Thyroid gland (tissue), 4 donors: ENCODE measurements around the gene ANKRD28. TPM values are rescaled to one million over a fixed set of nuclear protein-coding genes. Genes with fewer than 3 reads are reported as not detected.
"Not testable (repeated sequence)": the region's sequence is repeated elsewhere in the genome, so short reads cannot be mapped to it uniquely, and the experiment has no call there.

Experiments used
- DNase-seq, 2 donors: peaks; one replicate each; pipeline ENCODE4 v3.0.0-alpha.2; 2019
- H3K27ac ChIP-seq, 3 donors: fragments of 200-600 bp; sonication (generic); 1 replicate in 2 of 3; 2 replicates in 1 of 3; pipeline ENCODE4 v1.5.1; 2016 to 2019; ENCODE audit warnings: mild to moderate bottlenecking in 1 of 3, moderate library complexity in 1 of 3
- H3K27me3 ChIP-seq: fragments of 200-600 bp; sonication (generic); one replicate; pipeline ENCODE4 v1.5.1; 2019
- H3K36me3 ChIP-seq, 2 donors: fragments of 200-600 bp; sonication (generic); one replicate each; pipeline ENCODE4 v1.5.1; 2016 to 2019
- H3K4me1 ChIP-seq, 2 donors: fragments of 200-600 bp; sonication (generic); one replicate each; pipeline ENCODE4 v1.5.1; 2017 to 2019
- H3K4me3 ChIP-seq, 3 donors: fragments of 200-600 bp; sonication (generic); replicated peaks in 1 of 3; 1 replicate in 2 of 3; 2 replicates in 1 of 3; pipeline ENCODE4 v1.5.1; 2016; ENCODE audit warnings: mild to moderate bottlenecking in 1 of 3
- H3K9me3 ChIP-seq: fragments of 200-600 bp; sonication (generic); one replicate; pipeline ENCODE4 v1.5.1; 2017
- CTCF ChIP-seq, 6 experiments: fragments of 200-600 bp in 3 of 6; fragments of 450-650 bp in 3 of 6; sonication (generic) in 3 of 6; IDR thresholded peaks; one replicate each; pipeline ENCODE4 v1.5.1; 2016 to 2019; ENCODE audit warnings: antibody characterized with exemption in 6 of 6, mild to moderate bottlenecking in 2 of 6, inconsistent platforms in 1 of 6, moderate library complexity in 1 of 6
- POLR2A ChIP-seq, 2 donors: fragments of 450-650 bp; IDR thresholded peaks; one replicate each; pipeline ENCODE4 v1.6.1; 2017; ENCODE audit warnings: antibody characterized with exemption in 2 of 2, mild to moderate bottlenecking in 2 of 2, moderate library complexity in 1 of 2
- WGBS, 2 donors: methylation state at CpG; one replicate each; pipeline ENCODE4 v1.1.5; 2017; 5-methylcytosine and 5-hydroxymethylcytosine counted together
- intact Hi-C: fragments of 100-400 bp; cut with DNase I; formaldehyde crosslinking; loops from one replicate; pipeline ENCODE4 v1.15.1; 2023
- total RNA-seq, 4 donors: library from RNA; depleted of rRNA; stranded (reverse); fragments of >200 nt; gene quantifications; one replicate each; pipeline ENCODE4 v1.2.3, GENCODE V29; 2016

ANKRD28 gene
- total RNA-seq, 4 donors from 2014 or later = 61.3 to 83.3 (median 72.7) TPM

- intact Hi-C loops = no loop called here
- no peaks in the 10 kb centered on the region for H3K36me3 ChIP-seq
Measured at GRCh38 chr3:15744176-15744575, 53.6 kb downstream of the ANKRD28 start.

GRCh38 chr3:15743587-15744009 lies 54.2 kb downstream of the ANKRD28 start:
- Histone ChIP-seq H3K27ac (peak overlapping the region in 2 of 3 donors; percentile 42 to 51), H3K4me3 (no peak overlapping the region), H3K36me3 (no peaks in the 10 kb centered on the region), H3K9me3 (no peaks in the 10 kb centered on the region), H3K4me1 (peaks cover 0 to 7% of the 10 kb centered on the region in 2 donors), H3K27me3 (no peaks in the 10 kb centered on the region)
- intact Hi-C loops = no loop called here
- no peak for DNase-seq
- TF ChIP-seq CTCF (IDR thresholded peaks at IDR 0.05) (peak in 1 of 6 experiments; percentile 10), POLR2A (IDR thresholded peaks at IDR 0.05) (no peak)
- 93 to 94% methylated on average over 3 of the region's 3 CpGs for WGBS, 2 donors

More at GRCh38 chr3:15744176-15744575, 53.6 kb downstream of the ANKRD28 start:
- DNase-seq = no peak
- WGBS, 2 donors = 96 to 97% methylated on average over 6 of the region's 6 CpGs
- peak overlapping the region in 2 of 3 donors; percentile 42 to 51 for H3K27ac ChIP-seq
- no peaks in the 10 kb centered on the region for H3K27me3 ChIP-seq
- H3K4me3 ChIP-seq = no peak overlapping the region
- H3K4me1 ChIP-seq = peaks cover 0 to 7% of the 10 kb centered on the region in 2 donors
- no peaks in the 10 kb centered on the region for H3K9me3 ChIP-seq
- no peak for TF ChIP-seq CTCF (IDR thresholded peaks at IDR 0.05)
- no peak for TF ChIP-seq POLR2A (IDR thresholded peaks at IDR 0.05)

GRCh38 chr3:15742236-15742635 lies 55.5 kb downstream of the ANKRD28 start:
- intact Hi-C loops, H3K27me3 ChIP-seq, H3K9me3 ChIP-seq, H3K4me3 ChIP-seq, H3K36me3 ChIP-seq, H3K27ac ChIP-seq, H3K4me1 ChIP-seq, DNase-seq: not testable (repeated sequence)
- WGBS, 2 donors = no CpG with 5 or more reads among the region's 26 CpGs

GRCh38 chr3:15738616-15739005 lies 59.2 kb downstream of the ANKRD28 start:
- WGBS, 2 donors = 97 to 98% methylated on average over 11 of the region's 11 CpGs
- H3K27ac ChIP-seq = not testable (repeated sequence)

GRCh38 chr3:15731024-15731423 lies 66.8 kb downstream of the ANKRD28 start:
- TF ChIP-seq POLR2A (IDR thresholded peaks at IDR 0.05) (no peak), CTCF (IDR thresholded peaks at IDR 0.05) (no peak)
- no peaks in the 10 kb centered on the region for H3K36me3 ChIP-seq

More at GRCh38 chr3:15738616-15739005, 59.2 kb downstream of the ANKRD28 start:
- H3K4me1 ChIP-seq, H3K27me3 ChIP-seq, H3K36me3 ChIP-seq, intact Hi-C loops, H3K4me3 ChIP-seq, DNase-seq, H3K9me3 ChIP-seq: not testable (repeated sequence)

GRCh38 chr3:15728766-15729165 lies 69.0 kb downstream of the ANKRD28 start:
- Histone ChIP-seq H3K27ac (peak overlapping the region in 2 of 3 donors; percentile 25 to 59), H3K9me3 (no peaks in the 10 kb centered on the region), H3K36me3 (no peaks in the 10 kb centered on the region), H3K4me1 (peaks cover 11 to 34% of the 10 kb centered on the region in 2 donors), H3K4me3 (no peak overlapping the region), H3K27me3 (no peaks in the 10 kb centered on the region)
- TF ChIP-seq CTCF (IDR thresholded peaks at IDR 0.05) (no peak), POLR2A (IDR thresholded peaks at IDR 0.05) (no peak)
- intact Hi-C loops = no loop called here
- DNase-seq = peak; percentile 68 to 74

More at GRCh38 chr3:15731024-15731423, 66.8 kb downstream of the ANKRD28 start:
- Histone ChIP-seq H3K9me3 (no peaks in the 10 kb centered on the region), H3K27ac (no peak overlapping the region), H3K27me3 (no peaks in the 10 kb centered on the region), H3K4me3 (no peak overlapping the region), H3K4me1 (peaks cover 0 to 17% of the 10 kb centered on the region in 2 donors)
- no peak for DNase-seq
- intact Hi-C loops = no loop called here
- 98% methylated on average over 2 of the region's 2 CpGs for WGBS, 2 donors
